ENCODE measurements around the gene CD24. TPM values are rescaled to one million over a fixed set of nuclear protein-coding genes. Genes with fewer than 3 reads are reported as not detected.

Gene CD24, protein sequence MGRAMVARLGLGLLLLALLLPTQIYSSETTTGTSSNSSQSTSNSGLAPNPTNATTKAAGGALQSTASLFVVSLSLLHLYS
- total RNA-seq = 943 TPM

DNA sequence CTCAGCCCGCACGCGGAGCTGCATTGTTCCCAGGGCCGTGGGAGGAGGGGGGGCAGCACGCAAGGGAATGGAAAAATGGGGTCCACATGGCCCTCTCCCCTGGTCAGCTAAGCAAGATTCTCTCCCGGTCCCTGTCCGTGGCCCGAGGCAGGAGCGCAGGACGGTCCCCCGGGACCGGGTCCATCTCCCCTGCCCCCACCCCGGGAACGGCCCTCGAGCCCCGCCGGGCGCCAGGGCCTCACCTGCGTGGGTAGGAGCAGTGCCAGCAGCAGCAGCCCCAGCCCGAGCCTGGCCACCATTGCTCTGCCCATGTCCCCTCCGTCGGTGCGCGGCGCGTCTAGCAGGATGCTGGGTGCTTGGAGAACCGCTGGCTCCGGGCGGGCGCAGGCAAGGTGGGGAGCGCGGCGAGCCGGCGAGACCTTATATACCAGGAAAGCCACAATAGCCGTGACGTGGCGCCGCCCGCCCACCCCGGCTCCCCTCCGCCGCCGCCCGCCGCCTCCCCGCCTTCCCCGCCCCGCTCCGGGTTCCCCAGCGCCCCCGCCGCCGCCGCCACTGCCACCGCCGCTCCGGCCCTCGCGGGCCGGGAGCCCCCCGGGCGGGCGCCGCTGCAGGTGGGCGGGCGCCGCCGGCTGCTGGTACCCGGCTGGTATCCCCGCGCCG, at the start of gene CD24:
Gene CD24 (minus strand): TSS at position 394 of the 663 bp plus-strand sequence. CDS start 83 bp downstream, at position 311.

Other genes with a start within 250 kb of the CD24 start
- gene MTRES1, start 53.5 kb upstream of the CD24 start, total RNA-seq = 21.9 TPM
- gene BEND3, start 140.8 kb upstream of the CD24 start, total RNA-seq = 13.1 TPM

Data from parietal lobe (tissue), 1 donor.